PC-3 (cell line): Measurements from ENCODE around the gene DGKH. TPM values are rescaled to one million over a fixed set of nuclear protein-coding genes. Genes with fewer than 3 reads are reported as not detected.

Source experiments
- ATAC-seq: fragments of 200-7000 bp; cut with Tn5 transposase; 2 replicates; pipeline ENCODE4 v1.9.1; 2020; ENCODE audit warnings: mild to moderate bottlenecking, moderate library complexity
- BruUV-seq: library from RNA; stranded (reverse); fragments of 400-500 nt; replicated peaks from 2 replicates; lab custom pipeline; 2021; lab: Mats Ljungman, UMichigan
- CTCF ChIA-PET: fragments of 300-600 bp; sonication (Branson Sonifier 250); formaldehyde crosslinking; loops from one replicate; lab custom pipeline; 2022; ENCODE audit warnings: antibody characterized with exemption; lab: Charles Lee
- POLR2A ChIA-PET: fragments of 300-600 bp; sonication (Branson Sonifier 250); formaldehyde crosslinking; loops from one replicate; lab custom pipeline; 2022; ENCODE audit warnings: antibody characterized with exemption; ENCODE audit not compliant: unreplicated experiment; lab: Charles Lee
- DNase-seq: peaks from one replicate; pipeline ENCODE4 v3.0.0-alpha.2; 2015
- H2AFZ ChIP-seq: fragments of 300-600 bp; sonication (generic); 2 replicates; pipeline ENCODE4 v1.6.0; 2016; ENCODE audit warnings: antibody characterized with exemption, low read length
- H3F3A ChIP-seq: fragments of 300-600 bp; sonication (generic); one replicate; pipeline ENCODE4 v1.6.0; 2017; ENCODE audit warnings: antibody characterized with exemption, low read length, control low read depth, mild to moderate bottlenecking; ENCODE audit not compliant: unreplicated experiment
- H3K27ac ChIP-seq: fragments of 300-600 bp; sonication (generic); 2 replicates; pipeline ENCODE4 v1.5.1; 2016; ENCODE audit warnings: mild to moderate bottlenecking, low read length
- H3K27me3 ChIP-seq: fragments of 300-600 bp; sonication (generic); 2 replicates; pipeline ENCODE4 v1.6.1; 2016; ENCODE audit warnings: low read length, mixed read lengths
- H3K36me3 ChIP-seq: fragments of 300-600 bp; sonication (generic); 2 replicates; pipeline ENCODE4 v1.6.1; 2016; ENCODE audit warnings: low read depth, mixed run types, low read length, mixed read lengths
- H3K4me1 ChIP-seq: fragments of 300-600 bp; sonication (generic); 2 replicates; pipeline ENCODE4 v1.5.1; 2016; ENCODE audit warnings: low read length; ENCODE audit not compliant: insufficient read depth
- H3K4me2 ChIP-seq: fragments of 300-600 bp; sonication (generic); 2 replicates; pipeline ENCODE4 v1.6.0; 2016; ENCODE audit warnings: low read length
- H3K4me3 ChIP-seq: fragments of 300-600 bp; sonication (generic); 2 replicates; pipeline ENCODE4 v1.5.1; 2016; ENCODE audit warnings: mild to moderate bottlenecking, low read length, mixed read lengths
- H3K79me2 ChIP-seq: fragments of 300-600 bp; sonication (generic); 2 replicates; pipeline ENCODE4 v1.6.1; 2017; ENCODE audit warnings: low read length, mixed read lengths
- H3K9ac ChIP-seq: fragments of 300-600 bp; sonication (generic); 2 replicates; pipeline ENCODE4 v1.6.0; 2016; ENCODE audit warnings: mild to moderate bottlenecking, low read length
- H3K9me2 ChIP-seq: fragments of 300-600 bp; sonication (generic); replicated peaks from 2 replicates; pipeline ENCODE4 v1.6.1; 2016; ENCODE audit warnings: mixed run types, low read length, mixed read lengths
- H3K9me3 ChIP-seq: fragments of 300-600 bp; sonication (generic); 2 replicates; pipeline ENCODE4 v1.6.1; 2016; ENCODE audit warnings: low read length, mixed read lengths
- H4K20me1 ChIP-seq: fragments of 300-600 bp; sonication (generic); 2 replicates; pipeline ENCODE4 v1.6.1; 2016; ENCODE audit warnings: low read length, mixed read lengths
- CTCF ChIP-seq: fragments of 300-600 bp; sonication (generic); conservative IDR thresholded peaks from 2 replicates; pipeline ENCODE4 v1.5.1; 2017; ENCODE audit warnings: antibody characterized with exemption, low read depth, mild to moderate bottlenecking, low read length
- EZH2 ChIP-seq: fragments of 300-600 bp; sonication (generic); IDR thresholded peaks from one replicate; pipeline ENCODE4 v1.6.1; 2017; ENCODE audit warnings: antibody characterized with exemption, mild to moderate bottlenecking, low read length; ENCODE audit not compliant: unreplicated experiment
- EZH2phosphoT487 ChIP-seq: fragments of 300-600 bp; sonication (generic); IDR thresholded peaks from 2 replicates; pipeline ENCODE4 v1.6.1; 2018; ENCODE audit warnings: mild to moderate bottlenecking, antibody characterized with exemption, low read length, borderline replicate concordance
- intact Hi-C: fragments of 100-400 bp; cut with micrococcal nuclease; formaldehyde crosslinking; loops from 2 replicates; pipeline ENCODE4 v1.9.0; 2023
- total RNA-seq: library from RNA; depleted of rRNA; stranded (reverse); fragments of >200 nt; gene quantifications from 2 replicates; pipeline ENCODE4 v1.2.3, GENCODE V29; 2014

The DGKH gene
- total RNA-seq, 1 experiment from 2014 or later: 5.9 TPM

- ATAC-seq: no peak
Measured at GRCh38 chr13:42009057-42009456, 39.4 kb upstream of the DGKH start.

DNA sequence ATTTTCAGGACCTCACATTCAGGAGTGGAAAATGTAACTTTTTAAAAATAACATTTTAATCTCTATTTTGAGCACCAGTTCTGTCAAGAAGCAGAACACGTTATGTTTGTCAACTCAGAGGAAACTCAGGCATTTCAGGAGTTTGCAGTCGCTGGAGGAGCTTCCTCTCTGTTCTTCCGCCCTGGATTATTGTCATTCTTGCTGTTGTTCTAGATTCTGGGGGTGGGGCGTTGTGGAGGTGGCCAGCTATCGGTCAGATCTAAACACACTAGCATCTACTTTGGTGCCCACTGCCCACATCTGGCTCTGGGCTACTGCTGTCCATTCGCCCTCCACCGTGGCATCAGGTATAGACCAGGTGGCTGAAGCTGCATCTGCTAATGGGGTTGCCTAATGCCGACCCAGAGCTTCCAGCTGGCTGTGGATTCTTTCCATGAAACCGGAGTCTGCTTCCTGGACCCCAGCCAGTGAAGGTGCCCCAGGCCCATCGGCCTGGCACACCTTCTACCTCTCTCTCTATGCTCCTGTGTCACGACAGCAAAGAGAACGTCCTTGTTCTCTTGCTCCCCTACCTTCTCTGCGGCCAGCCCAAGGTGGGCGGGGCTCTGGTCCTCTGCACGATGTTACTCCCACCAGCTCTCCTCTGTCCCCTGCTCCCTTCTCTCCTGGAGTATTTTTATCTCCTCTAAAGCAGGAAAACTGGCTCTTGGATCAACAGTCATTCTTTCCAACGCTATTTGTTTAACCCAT lies 36.7 kb upstream of the DGKH start:
- Histone ChIP-seq H3K4me1 (peaks cover 12% of the 10 kb centered on the region), H3K4me2 (no peak overlapping the region), H2AFZ (peak overlapping the region; percentile 59), H4K20me1 (no peaks in the 10 kb centered on the region), H3K9me2 (no peaks in the 10 kb centered on the region), H3K79me2 (no peaks in the 10 kb centered on the region), H3K4me3 (no peak overlapping the region), H3K36me3 (no peaks in the 10 kb centered on the region), H3K27me3 (no peaks in the 10 kb centered on the region), H3K9ac (no peak overlapping the region), H3F3A (no peaks in the 10 kb centered on the region), H3K9me3 (no peaks in the 10 kb centered on the region), H3K27ac (no peak overlapping the region)
- TF ChIP-seq EZH2 (no peak), CTCF (no peak), EZH2phosphoT487 (no peak)
- DNase-seq (no peak), ATAC-seq (0 out of 2 replicates have a peak, but pooled peaks have one; percentile 31)
- CTCF ChIA-PET: no interaction called here
- intact Hi-C loops: no loop called here
- POLR2A ChIA-PET: no interaction called here
- no TSS peak for BruUV-seq

More at GRCh38 chr13:42009057-42009456, 39.4 kb upstream of the DGKH start:
- intact Hi-C loops: no loop called here
- H3K4me3 ChIP-seq: no peak overlapping the region
- BruUV-seq: no TSS peak
- TF ChIP-seq CTCF (no peak), EZH2 (no peak), EZH2phosphoT487 (no peak)
- H3K4me2 ChIP-seq: no peak overlapping the region
- DNase-seq: no peak
- H4K20me1 ChIP-seq: no peaks in the 10 kb centered on the region
- ChIA-PET POLR2A (no interaction called here), CTCF (no interaction called here)
- H3K9ac ChIP-seq: no peak overlapping the region
- no peaks in the 10 kb centered on the region for H3K9me3 ChIP-seq
- no peaks in the 10 kb centered on the region for H3K36me3 ChIP-seq
- no peaks in the 10 kb centered on the region for H3F3A ChIP-seq
- no peaks in the 10 kb centered on the region for H3K79me2 ChIP-seq
- no peaks in the 10 kb centered on the region for H3K27me3 ChIP-seq
- H3K4me1 ChIP-seq: peaks cover 12% of the 10 kb centered on the region
- no peak overlapping the region for H2AFZ ChIP-seq
- H3K27ac ChIP-seq: no peak overlapping the region
- H3K9me2 ChIP-seq: no peaks in the 10 kb centered on the region

DNA sequence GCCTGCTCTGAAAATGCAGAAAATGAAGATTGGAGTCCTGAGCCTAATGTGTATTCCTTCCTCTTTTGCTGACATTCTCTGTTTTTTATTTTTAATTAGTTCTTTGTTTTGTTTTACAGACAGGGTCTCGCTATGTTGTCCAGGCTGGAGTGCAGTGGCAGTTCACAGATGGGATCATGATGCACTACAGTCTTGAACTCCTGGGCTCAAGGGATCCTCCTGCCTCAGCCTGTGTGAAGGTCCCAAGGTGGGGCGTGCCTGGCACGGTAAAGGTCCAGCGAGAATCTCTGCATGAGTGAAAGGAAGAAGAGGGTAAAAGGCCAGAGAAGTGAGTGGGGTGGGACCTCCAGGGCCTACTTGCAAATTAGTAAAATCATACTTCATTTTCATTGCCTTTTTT lies 34.3 kb upstream of the DGKH start:
- POLR2A ChIA-PET: no interaction called here
- H3K9me3 ChIP-seq: no peaks in the 10 kb centered on the region
- TF ChIP-seq EZH2 (no peak), CTCF (no peak), EZH2phosphoT487 (no peak)
- no peak overlapping the region for H3K4me2 ChIP-seq
- ATAC-seq (no peak), DNase-seq (no peak)
- no peak overlapping the region for H3K27ac ChIP-seq
- intact Hi-C loops: no loop called here
- H3K36me3 ChIP-seq: no peaks in the 10 kb centered on the region
- H3K4me1 ChIP-seq: no peaks in the 10 kb centered on the region
- no peaks in the 10 kb centered on the region for H3K79me2 ChIP-seq
- no peak overlapping the region for H3K4me3 ChIP-seq
- no peaks in the 10 kb centered on the region for H3K27me3 ChIP-seq
- H4K20me1 ChIP-seq: no peaks in the 10 kb centered on the region
- no TSS peak for BruUV-seq
- H2AFZ ChIP-seq: no peak overlapping the region
- no peaks in the 10 kb centered on the region for H3F3A ChIP-seq
- H3K9me2 ChIP-seq: no peaks in the 10 kb centered on the region
- CTCF ChIA-PET: no interaction called here
- H3K9ac ChIP-seq: no peak overlapping the region
